Measurements from ENCODE around the gene GASK1B.

GRCh38 chr4:158155656-158156356 lies 17.0 kb downstream of the GASK1B start:
- TF ChIP-seq, protein P1, sequence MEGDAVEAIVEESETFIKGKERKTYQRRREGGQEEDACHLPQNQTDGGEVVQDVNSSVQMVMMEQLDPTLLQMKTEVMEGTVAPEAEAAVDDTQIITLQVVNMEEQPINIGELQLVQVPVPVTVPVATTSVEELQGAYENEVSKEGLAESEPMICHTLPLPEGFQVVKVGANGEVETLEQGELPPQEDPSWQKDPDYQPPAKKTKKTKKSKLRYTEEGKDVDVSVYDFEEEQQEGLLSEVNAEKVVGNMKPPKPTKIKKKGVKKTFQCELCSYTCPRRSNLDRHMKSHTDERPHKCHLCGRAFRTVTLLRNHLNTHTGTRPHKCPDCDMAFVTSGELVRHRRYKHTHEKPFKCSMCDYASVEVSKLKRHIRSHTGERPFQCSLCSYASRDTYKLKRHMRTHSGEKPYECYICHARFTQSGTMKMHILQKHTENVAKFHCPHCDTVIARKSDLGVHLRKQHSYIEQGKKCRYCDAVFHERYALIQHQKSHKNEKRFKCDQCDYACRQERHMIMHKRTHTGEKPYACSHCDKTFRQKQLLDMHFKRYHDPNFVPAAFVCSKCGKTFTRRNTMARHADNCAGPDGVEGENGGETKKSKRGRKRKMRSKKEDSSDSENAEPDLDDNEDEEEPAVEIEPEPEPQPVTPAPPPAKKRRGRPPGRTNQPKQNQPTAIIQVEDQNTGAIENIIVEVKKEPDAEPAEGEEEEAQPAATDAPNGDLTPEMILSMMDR (conservative IDR thresholded peaks at IDR 0.05 in 1 of 2, IDR thresholded peaks at IDR 0.05 in 1 of 2; ENCODE audit: low read depth in 1 of 2, low read length in 2 of 2): no peak
- no peak for TF ChIP-seq EZH2 (IDR thresholded peaks at IDR 0.05; ENCODE audit: low read length, missing control alignments)
